Occipital lobe (tissue), 2 donors: Measurements from ENCODE around the gene ZC3H4. TPM values are rescaled to one million over a fixed set of nuclear protein-coding genes. Genes with fewer than 3 reads are reported as not detected.
"Not testable (repeated sequence)": the region's sequence is repeated elsewhere in the genome, so short reads cannot be mapped to it uniquely, and the experiment has no call there.

ENCODE experiments used
- DNase-seq: peaks from one replicate; lab custom pipeline; 2025; lab: John Stamatoyannopoulos, UW
- total RNA-seq: library from RNA; depleted of rRNA; stranded (reverse); fragments of >200 nt; gene quantifications from one replicate; pipeline ENCODE4 v1.2.3, GENCODE V29; 2014

ZC3H4 gene
- total RNA-seq, 1 donor from 2014 or later = 11.2 TPM

GRCh38 chr19:47107953-47108746, 5.4 kb downstream of the ZC3H4 start:
- DNase-seq = peak; percentile 14

- peak; percentile 37 for DNase-seq
These were observed 6.2 kb downstream of the ZC3H4 start for GRCh38 chr19:47107202-47107952.

DNA sequence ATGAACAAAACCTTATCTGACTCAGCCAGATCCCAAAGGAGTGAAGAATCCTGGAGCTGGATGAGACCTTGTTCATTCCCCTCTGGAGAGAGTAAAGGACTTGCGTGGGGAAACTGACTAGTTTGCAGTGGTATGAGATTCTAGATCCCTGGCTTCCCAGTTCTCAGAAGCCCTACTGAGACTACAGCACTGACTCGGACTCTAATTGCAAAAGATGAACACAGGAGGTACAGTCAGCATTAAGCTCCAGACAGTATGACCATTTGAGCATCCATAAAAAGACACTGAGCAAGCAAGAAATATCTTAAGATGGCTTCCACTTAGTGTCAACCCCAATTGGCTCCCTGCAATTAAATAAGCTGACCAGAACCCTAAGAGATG, 6.8 kb downstream of the ZC3H4 start:
- DNase-seq = no peak

DNA sequence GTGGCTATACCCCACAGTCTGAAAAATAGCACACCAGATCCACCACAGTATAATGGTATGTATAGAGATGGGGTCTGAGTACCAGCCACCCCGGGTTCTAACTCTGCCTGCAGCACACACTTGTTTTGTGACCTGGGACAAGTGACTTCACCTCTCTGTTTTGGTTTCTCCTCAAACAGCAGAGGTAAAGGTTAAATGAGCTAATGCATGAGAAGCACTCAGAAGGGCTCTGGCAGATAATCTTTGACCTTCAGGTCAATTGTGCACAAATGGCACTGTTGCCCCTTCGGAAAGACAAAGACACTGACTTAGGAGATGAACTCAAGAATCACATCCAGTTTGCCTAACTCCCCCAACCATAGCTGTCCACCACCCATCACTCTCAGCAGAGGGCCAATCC, 7.7 kb downstream of the ZC3H4 start:
- no peak for DNase-seq

GRCh38 chr19:47104680-47105079, 8.9 kb downstream of the ZC3H4 start:
- no peak for DNase-seq

- DNase-seq = no peak
These were observed 11.1 kb downstream of the ZC3H4 start for GRCh38 chr19:47102346-47103060.

DNA sequence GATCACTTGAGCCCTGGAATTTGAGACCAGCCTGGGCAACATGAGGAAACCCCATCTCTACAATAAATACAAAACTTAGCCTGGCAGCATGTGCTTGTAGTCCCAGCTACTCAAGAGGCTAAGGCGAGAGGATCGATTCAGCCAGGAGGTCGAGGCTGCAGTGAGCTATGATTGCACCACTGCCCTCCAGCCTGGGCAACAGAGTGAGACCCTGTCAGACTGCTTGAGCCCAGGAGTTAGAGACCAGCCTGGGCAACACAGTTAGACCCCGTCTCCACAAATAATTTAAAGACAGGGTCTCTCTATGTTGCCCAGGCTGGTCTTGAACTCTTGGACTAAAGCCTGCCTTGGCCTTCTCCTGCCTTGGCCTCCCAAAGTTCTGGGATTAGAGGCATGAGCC, 12.5 kb downstream of the ZC3H4 start:
- not testable (repeated sequence) for DNase-seq

- no peak for DNase-seq
These were observed 13.3 kb downstream of the ZC3H4 start for GRCh38 chr19:47100290-47100689.

GRCh38 chr19:47099576-47100050, 14.0 kb downstream of the ZC3H4 start:
- DNase-seq = no peak

GRCh38 chr19:47098608-47099007, 15.0 kb downstream of the ZC3H4 start:
- DNase-seq = no peak

- DNase-seq = peak; percentile 43
These were observed 16.0 kb downstream of the ZC3H4 start for GRCh38 chr19:47097396-47098201.

DNA sequence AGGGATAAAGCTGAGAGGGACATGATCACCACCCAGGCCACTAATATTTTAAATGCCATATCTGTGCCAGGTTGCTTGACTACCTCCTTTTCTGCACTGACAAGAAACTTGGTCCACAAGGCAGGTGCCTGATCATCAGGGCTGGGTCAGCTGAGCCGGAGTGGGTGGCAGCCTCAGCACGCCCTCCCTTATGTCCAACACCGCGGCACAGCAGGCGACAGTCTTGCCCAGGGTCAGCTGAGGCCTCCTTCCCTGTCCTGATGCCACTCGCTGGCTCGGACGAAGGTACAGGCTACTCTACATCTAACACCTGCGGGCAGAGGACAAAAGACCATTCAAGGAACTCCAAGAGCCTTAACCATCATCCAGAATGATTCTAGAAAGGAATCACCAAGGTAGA, 16.9 kb downstream of the ZC3H4 start:
- no peak for DNase-seq

GRCh38 chr19:47096100-47096704, 17.4 kb downstream of the ZC3H4 start:
- DNase-seq = no peak

DNA sequence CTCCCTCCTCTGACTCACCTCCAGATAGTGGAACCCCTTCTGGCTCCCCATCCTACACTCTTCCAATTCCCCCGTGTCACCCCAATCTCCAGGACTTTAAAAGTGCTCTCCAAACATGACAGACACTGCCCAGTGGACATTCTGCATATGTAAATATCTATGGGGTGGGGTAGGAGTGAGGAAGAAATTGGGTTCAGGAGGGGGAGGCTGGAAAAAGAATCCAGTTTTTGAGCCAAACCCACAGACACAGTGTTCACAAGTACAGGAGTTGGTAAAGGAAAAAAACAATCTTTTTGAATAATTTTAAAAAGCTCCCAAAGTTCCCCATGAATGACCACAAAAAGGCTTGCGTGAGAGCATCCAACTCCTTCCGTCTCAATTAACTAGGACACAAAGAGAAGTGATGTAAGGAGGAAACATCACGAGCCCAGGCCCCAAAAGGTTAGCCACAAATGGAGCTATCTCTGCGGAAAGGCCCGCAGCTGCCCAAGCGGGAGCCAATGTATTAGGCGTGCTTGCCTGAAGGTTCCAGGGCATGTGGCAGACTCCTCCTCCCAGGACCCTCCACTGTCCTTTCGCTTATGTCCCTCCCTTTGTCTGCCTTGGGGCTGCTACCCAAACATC, 18.0 kb downstream of the ZC3H4 start:
- no peak for DNase-seq

DNA sequence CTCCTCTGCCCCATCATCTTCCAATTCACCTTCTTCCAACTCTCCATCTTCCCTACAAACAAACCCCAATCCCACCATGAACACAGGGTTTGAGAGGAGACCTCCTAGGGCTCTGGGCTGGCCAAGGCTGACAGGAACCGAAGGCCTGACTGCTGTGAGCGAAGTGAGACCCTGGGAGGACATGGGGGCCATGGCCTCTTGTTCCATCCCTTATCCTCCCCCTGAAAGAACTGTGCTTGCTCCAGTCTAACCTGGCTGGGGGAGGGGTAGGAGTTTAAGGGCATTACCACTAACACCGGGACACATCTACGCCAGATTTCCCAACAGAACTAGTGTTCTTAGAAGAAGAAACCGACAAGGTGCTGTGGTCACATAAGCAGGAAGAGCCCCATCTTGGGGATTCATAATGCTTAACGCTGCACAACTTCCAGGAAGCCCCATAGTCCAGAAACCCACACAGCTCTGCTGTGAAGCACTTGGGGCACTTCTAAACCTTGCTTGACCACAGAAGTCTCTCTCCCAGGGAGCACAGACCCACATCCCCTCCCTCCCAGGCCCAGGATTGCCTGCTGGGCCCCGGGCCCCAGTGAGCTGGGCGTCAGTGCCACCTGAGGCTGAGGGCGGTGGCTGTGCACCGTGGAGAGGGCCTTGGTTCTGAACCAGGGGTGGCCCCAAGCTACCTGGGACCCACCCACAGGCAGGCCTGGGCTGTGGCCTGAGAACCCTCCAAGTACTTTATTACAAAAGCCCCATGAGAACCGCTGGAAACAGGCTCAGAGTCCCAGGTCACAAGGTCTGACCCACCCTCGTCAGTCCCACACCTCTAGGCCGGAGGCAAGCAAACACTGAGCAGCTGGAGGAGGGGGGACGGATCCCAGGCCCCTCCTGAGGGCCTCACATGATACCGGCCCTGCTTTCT, 18.8 kb downstream of the ZC3H4 start:
- DNase-seq = no peak

DNA sequence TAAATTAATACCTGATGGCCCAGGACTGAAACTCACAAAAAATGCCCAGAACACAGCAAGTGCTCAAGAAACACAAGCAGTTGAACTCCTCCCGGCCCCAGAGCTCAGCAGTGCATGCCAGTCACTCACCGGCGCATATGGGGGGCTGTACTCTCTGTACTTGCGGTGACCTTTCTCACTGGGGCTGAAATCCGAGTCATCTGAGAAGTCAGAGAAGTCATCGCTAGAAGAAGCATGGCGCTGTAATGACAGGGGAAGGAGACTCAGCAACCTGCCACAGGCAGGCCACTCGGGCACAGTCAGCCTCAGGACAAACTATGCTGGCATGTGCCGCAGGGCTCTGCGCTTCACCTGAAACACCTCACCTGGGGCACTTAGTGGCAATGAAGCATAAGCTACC, 19.7 kb downstream of the ZC3H4 start:
- DNase-seq = no peak

GRCh38 chr19:47093254-47093653, 20.3 kb downstream of the ZC3H4 start:
- no peak for DNase-seq

DNA sequence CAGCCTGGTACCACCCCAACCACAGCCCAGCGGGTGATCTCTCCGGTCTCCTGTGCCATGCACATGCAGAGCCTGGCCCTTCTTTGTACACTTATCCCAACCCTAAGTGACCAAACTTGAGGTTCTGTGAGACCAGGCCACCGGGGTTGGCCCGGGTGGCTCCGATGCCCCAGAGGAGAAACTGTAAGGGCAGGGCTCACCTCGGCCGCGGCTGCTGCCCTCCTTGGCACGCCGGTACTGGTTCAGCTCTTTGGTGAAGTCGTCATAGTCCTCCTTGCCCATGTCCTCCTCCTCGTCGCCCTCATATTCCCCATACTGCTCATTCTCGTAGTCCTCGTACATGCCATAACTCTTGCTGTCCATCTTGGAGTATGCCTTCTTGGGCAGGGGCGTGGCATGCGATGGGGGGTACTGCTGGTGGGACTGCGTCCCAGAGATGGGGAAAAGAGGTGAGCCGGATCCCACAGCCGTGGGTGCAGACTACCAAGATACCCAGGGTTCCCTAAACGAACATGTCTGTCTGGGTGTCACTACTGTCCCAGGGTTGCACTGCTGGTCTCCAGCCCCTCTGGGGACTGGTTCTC, 23.7 kb downstream of the ZC3H4 start:
- DNase-seq = no peak

GRCh38 chr19:47086280-47086679, 27.3 kb downstream of the ZC3H4 start:
- no peak for DNase-seq
